HepG2 (cell line): ENCODE measurements around the gene MTF1. TPM values are rescaled to one million over a fixed set of nuclear protein-coding genes. Genes with fewer than 3 reads are reported as not detected.

Experiments used
- EP300 ChIP-seq, 3 experiments: sonication (generic) in 1 of 3; formaldehyde crosslinking in 1 of 3; IDR thresholded peaks; 2 replicates each; pipeline versions ENCODE4 v1.5.1 to v1.6.1; 2011 to 2020; ENCODE audit warnings: low read depth in 2 of 3, low read length in 2 of 3, borderline replicate concordance in 1 of 3, improper control_type of control experiment in 1 of 3, mild to moderate bottlenecking in 1 of 3, missing genetic modification reagents in 1 of 3, moderate library complexity in 1 of 3
- RFX3 ChIP-seq: IDR thresholded peaks from 2 replicates; pipeline ENCODE4 v1.6.1; 2016; ENCODE audit warnings: missing biosample characterization, missing genetic modification reagents
- SIX1 ChIP-seq: sonication (generic); formaldehyde crosslinking; IDR thresholded peaks from 2 replicates; pipeline ENCODE4 v1.4.0; 2020; ENCODE audit warnings: missing genetic modification reagents, borderline replicate concordance
- SIX4 ChIP-seq: sonication (generic); formaldehyde crosslinking; IDR thresholded peaks from 2 replicates; pipeline ENCODE4 v1.4.0; 2020; ENCODE audit warnings: missing genetic modification reagents
- SRY ChIP-seq: sonication (generic); formaldehyde crosslinking; IDR thresholded peaks from 2 replicates; pipeline ENCODE4 v1.8.0; 2022; ENCODE audit warnings: mild to moderate bottlenecking, missing genetic modification reagents
- TRAFD1 ChIP-seq: sonication (generic); formaldehyde crosslinking; IDR thresholded peaks from 2 replicates; pipeline ENCODE4 v1.5.1; 2020; ENCODE audit warnings: missing genetic modification reagents, mild to moderate bottlenecking, borderline replicate concordance
- ZFX ChIP-seq: sonication (generic); formaldehyde crosslinking; IDR thresholded peaks from 2 replicates; pipeline ENCODE4 v1.4.0; 2020; ENCODE audit warnings: mild to moderate bottlenecking, low read depth, missing genetic modification reagents, moderate library complexity
- ZNF101 ChIP-seq: sonication (generic); formaldehyde crosslinking; IDR thresholded peaks from 2 replicates; pipeline ENCODE4 v1.4.0; 2020; ENCODE audit warnings: mild to moderate bottlenecking, low read depth, missing genetic modification reagents, borderline replicate concordance
- ZNF142 ChIP-seq: sonication (generic); formaldehyde crosslinking; IDR thresholded peaks from 2 replicates; pipeline ENCODE4 v1.4.0; 2020; ENCODE audit warnings: missing genetic modification reagents
- ZNF143 ChIP-seq: sonication (generic); formaldehyde crosslinking; IDR thresholded peaks from 2 replicates; pipeline ENCODE4 v1.4.0; 2020; ENCODE audit warnings: missing genetic modification reagents
- ZNF3 ChIP-seq: IDR thresholded peaks from 2 replicates; pipeline ENCODE4 v1.7.0; 2017; ENCODE audit warnings: inconsistent platforms
- ZNF574 ChIP-seq: sonication (generic); formaldehyde crosslinking; IDR thresholded peaks from 2 replicates; pipeline ENCODE4 v1.4.0; 2020; ENCODE audit warnings: missing genetic modification reagents
- ZNF761 ChIP-seq: sonication (generic); formaldehyde crosslinking; conservative IDR thresholded peaks from 2 replicates; pipeline ENCODE4 v1.4.0; 2020; ENCODE audit warnings: mild to moderate bottlenecking, missing genetic modification reagents
- ZSCAN25 ChIP-seq: sonication (generic); formaldehyde crosslinking; IDR thresholded peaks from 2 replicates; pipeline ENCODE4 v1.8.0; 2022; ENCODE audit warnings: mild to moderate bottlenecking, missing genetic modification reagents
- ZSCAN30 ChIP-seq: sonication (generic); formaldehyde crosslinking; IDR thresholded peaks from 2 replicates; pipeline ENCODE4 v1.5.0; 2020; ENCODE audit warnings: mild to moderate bottlenecking, missing genetic modification reagents
- polyA plus RNA-seq, 8 experiments: library from polyadenylated mRNA; depleted of rRNA in 3 of 8; stranded (reverse) in 7 of 8; unstranded in 1 of 8; fragments of >200 nt; fragmentation: Illumina TruSeq in 4 of 8; extraction: Trizol in 4 of 8; gene quantifications; 2 replicates each; pipeline versions ENCODE4 v1.2.1 to v1.2.3, GENCODE V29; 2011 to 2016; ENCODE audit warnings: low read depth in 4 of 8, missing spikeins in 1 of 8, mixed read lengths in 1 of 8; ENCODE audit not compliant: insufficient read depth in 1 of 8
- total RNA-seq, 5 experiments: library from RNA; depleted of rRNA; stranded (reverse); fragments of >200 nt; fragmentation: Illumina TruSeq; extraction: Trizol; gene quantifications; 2 replicates each; pipeline ENCODE4 v1.2.3, GENCODE V29; 2016; ENCODE audit warnings: low read depth in 1 of 5
- TF ChIP-seq, protein P1 (sequence below): sonication (generic); formaldehyde crosslinking; IDR thresholded peaks from 2 replicates; pipeline ENCODE4 v1.4.0; 2020; ENCODE audit warnings: mild to moderate bottlenecking, missing genetic modification reagents
- TF ChIP-seq, protein P2 (sequence below): IDR thresholded peaks from 2 replicates; pipeline ENCODE4 v1.6.1; 2016

The MTF1 gene
- total and polyA plus RNA-seq, 2 of the 13 experiments (the other 11 are each of a cell fraction or from before 2014, with no cell fraction given), result 2.4 to 3.3 TPM

- TF ChIP-seq ZNF574 (peak; percentile 58), ZNF142 (CRISPR knock-in tag) (no peak; the same call in 1 of the 2 replicates), SIX4 (CRISPR knock-in tag) (no peak), TRAFD1 (CRISPR knock-in tag) (no peak), ZFX (CRISPR knock-in tag) (peak; percentile 78), EP300 (IDR thresholded peaks at IDR 0.05; ENCODE audit: low read depth in 2 of 2, low read length in 2 of 2) (no peak), EP300 (CRISPR knock-in tag; IDR thresholded peaks at IDR 0.05; ENCODE audit: borderline replicate concordance) (no peak; the same call in 1 of the 2 replicates), ZSCAN30 (CRISPR knock-in tag) (no peak), RFX3 (CRISPR knock-in tag) (no peak), ZSCAN25 (CRISPR knock-in tag) (peak; percentile 23; the same call in 1 of the 2 replicates), ZNF101 (CRISPR knock-in tag) (no peak), ZNF3 (CRISPR knock-in tag) (no peak), SIX1 (no peak), ZNF143 (CRISPR knock-in tag) (no peak), SRY (CRISPR knock-in tag) (no peak), ZNF761 (0 out of 2 replicates have a peak, but pooled peaks have one; percentile 43)
- TF ChIP-seq, protein P1, sequence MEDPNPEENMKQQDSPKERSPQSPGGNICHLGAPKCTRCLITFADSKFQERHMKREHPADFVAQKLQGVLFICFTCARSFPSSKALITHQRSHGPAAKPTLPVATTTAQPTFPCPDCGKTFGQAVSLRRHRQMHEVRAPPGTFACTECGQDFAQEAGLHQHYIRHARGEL (CRISPR knock-in tag), result no peak
- TF ChIP-seq, protein P2, sequence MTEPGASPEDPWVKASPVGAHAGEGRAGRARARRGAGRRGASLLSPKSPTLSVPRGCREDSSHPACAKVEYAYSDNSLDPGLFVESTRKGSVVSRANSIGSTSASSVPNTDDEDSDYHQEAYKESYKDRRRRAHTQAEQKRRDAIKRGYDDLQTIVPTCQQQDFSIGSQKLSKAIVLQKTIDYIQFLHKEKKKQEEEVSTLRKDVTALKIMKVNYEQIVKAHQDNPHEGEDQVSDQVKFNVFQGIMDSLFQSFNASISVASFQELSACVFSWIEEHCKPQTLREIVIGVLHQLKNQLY (CRISPR knock-in tag), result no peak
These were observed at the start of gene MTF1 (continued) for GRCh38 chr1:37859507-37860345.
